C4-2B (cell line): ENCODE measurements around the gene APCDD1.
"Not testable (repeated sequence)": the region's sequence is repeated elsewhere in the genome, so short reads cannot be mapped to it uniquely, and the experiment has no call there.

ENCODE experiments used
- H3K27ac ChIP-seq: fragments of 450-650 bp; 2 replicates; pipeline ENCODE4 v1.5.1; 2017
- ZFX ChIP-seq: fragments of 450-650 bp; IDR thresholded peaks from 2 replicates; pipeline ENCODE4 v1.6.1; 2017
- TF ChIP-seq, protein P1 (sequence below): fragments of 450-650 bp; conservative IDR thresholded peaks from 2 replicates; pipeline ENCODE4 v1.5.1; 2017; ENCODE audit warnings: mild to moderate bottlenecking

Gene APCDD1

DNA sequence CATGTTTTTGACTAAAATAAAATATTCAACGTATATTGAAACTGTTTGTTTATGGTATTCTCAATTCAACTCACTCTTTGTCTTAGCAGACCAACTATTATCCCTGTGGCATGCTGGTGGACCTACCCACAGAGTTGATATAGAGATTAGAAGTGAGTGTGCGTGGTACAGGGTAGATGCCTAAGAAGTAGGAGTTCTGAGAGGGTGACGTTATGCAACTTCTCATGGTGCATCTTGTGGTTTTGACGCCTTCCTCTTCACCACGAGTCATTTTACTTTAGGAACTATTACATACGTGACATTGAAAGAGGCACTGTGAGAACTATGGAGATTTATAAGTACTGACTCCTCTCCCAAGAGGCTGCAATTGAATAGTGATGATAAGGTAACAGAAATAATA, 44.8 kb downstream of the APCDD1 start:
- H3K27ac ChIP-seq, result no peak overlapping the region
- no peak for TF ChIP-seq ZFX
- TF ChIP-seq, protein P1, sequence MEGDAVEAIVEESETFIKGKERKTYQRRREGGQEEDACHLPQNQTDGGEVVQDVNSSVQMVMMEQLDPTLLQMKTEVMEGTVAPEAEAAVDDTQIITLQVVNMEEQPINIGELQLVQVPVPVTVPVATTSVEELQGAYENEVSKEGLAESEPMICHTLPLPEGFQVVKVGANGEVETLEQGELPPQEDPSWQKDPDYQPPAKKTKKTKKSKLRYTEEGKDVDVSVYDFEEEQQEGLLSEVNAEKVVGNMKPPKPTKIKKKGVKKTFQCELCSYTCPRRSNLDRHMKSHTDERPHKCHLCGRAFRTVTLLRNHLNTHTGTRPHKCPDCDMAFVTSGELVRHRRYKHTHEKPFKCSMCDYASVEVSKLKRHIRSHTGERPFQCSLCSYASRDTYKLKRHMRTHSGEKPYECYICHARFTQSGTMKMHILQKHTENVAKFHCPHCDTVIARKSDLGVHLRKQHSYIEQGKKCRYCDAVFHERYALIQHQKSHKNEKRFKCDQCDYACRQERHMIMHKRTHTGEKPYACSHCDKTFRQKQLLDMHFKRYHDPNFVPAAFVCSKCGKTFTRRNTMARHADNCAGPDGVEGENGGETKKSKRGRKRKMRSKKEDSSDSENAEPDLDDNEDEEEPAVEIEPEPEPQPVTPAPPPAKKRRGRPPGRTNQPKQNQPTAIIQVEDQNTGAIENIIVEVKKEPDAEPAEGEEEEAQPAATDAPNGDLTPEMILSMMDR, result no peak

- no peak overlapping the region for H3K27ac ChIP-seq
- TF ChIP-seq ZFX, result no peak
- TF ChIP-seq, protein P1, result no peak
These were observed 45.6 kb downstream of the APCDD1 start for GRCh38 chr18:10500038-10500437.

- H3K27ac ChIP-seq, result no peak overlapping the region
- TF ChIP-seq, protein P1, result no peak
These were observed 50.3 kb downstream of the APCDD1 start for GRCh38 chr18:10504723-10505122.

GRCh38 chr18:10505892-10506291, 51.5 kb downstream of the APCDD1 start:
- not testable (repeated sequence) for H3K27ac ChIP-seq

GRCh38 chr18:10508591-10508990, 54.2 kb downstream of the APCDD1 start:
- no peak for TF ChIP-seq ZFX
- TF ChIP-seq, protein P1, result no peak

GRCh38 chr18:10511236-10511635, 56.8 kb downstream of the APCDD1 start:
- TF ChIP-seq, protein P1, result no peak
- TF ChIP-seq ZFX, result no peak
- H3K27ac ChIP-seq, result no peak overlapping the region

More at GRCh38 chr18:10508591-10508990, 54.2 kb downstream of the APCDD1 start:
- no peak overlapping the region for H3K27ac ChIP-seq

DNA sequence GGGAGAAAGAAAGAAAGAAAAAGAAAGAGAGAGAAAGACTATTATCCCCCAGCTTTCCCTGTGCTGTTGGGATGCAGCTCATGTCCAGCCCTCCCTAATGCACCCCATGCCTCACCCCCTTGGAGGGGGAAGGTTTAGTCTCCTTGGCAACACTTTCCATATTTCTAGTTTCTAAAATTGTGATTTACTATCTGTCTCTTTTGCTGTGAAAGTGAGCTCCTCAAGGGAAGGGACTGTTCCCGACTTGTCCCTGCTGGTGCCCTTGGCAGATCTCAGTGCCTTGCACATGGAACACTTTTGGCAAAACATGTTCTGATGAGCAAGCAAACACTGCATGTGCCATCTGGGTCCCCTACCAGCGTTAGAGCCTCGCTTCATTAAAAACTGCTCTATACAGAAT, 59.6 kb downstream of the APCDD1 start:
- TF ChIP-seq, protein P1, result no peak
- no peak for TF ChIP-seq ZFX
- no peak overlapping the region for H3K27ac ChIP-seq

DNA sequence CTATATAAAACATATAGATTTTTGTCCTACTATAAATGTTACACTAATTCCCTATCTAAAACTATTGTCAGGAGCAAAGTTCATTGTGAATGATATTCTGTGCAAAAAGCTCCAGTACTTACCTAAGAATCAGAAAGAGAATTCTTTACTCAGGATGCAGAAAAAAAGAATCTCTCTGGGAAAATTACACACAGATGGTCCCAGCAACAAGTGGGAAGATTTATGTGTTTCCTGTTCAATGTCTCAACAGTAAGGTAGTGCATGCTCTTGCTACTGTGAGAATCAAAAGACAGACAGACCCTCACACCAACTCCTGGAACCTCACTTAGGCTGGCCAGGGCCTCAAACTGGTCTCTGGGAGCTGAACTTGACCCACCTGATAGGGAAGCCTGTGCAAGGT, 60.2 kb downstream of the APCDD1 start:
- H3K27ac ChIP-seq, result no peak overlapping the region
- no peak for TF ChIP-seq ZFX
- TF ChIP-seq, protein P1, result no peak
